ENCODE measurements around the gene GAS2L3. TPM values are rescaled to one million over a fixed set of nuclear protein-coding genes. Genes with fewer than 3 reads are reported as not detected.

The GAS2L3 gene
- polyA plus RNA-seq, 1 experiment: 9.1 TPM

- POLR2A ChIA-PET: no interaction called here
- DNase-seq (ENCODE audit: low read depth, low spot score): no peak
- H3K27ac ChIP-seq (ENCODE audit: low read depth, low read length): no peak overlapping the region
- CTCF ChIA-PET: no interaction called here
- no peaks in the 10 kb centered on the region for H3K9me3 ChIP-seq (ENCODE audit: control insufficient read depth, insufficient read depth, low read length)
- H3K27me3 ChIP-seq (ENCODE audit: control insufficient read depth, insufficient read depth, low read length): no peaks in the 10 kb centered on the region
- no peak for TF ChIP-seq CTCF (IDR thresholded peaks at IDR 0.05; ENCODE audit: low read depth, low read length)
- H3K4me3 ChIP-seq (ENCODE audit: low read depth, low read length): no peak overlapping the region
Observed at GRCh38 chr12:100643246-100643645, 69.8 kb downstream of the GAS2L3 start.

GRCh38 chr12:100646896-100647295 is 73.4 kb downstream of the GAS2L3 start:
- H3K27ac ChIP-seq (ENCODE audit: low read depth, low read length): no peak overlapping the region
- ChIA-PET CTCF (no interaction called here), POLR2A (no interaction called here)
- H3K27me3 ChIP-seq (ENCODE audit: control insufficient read depth, insufficient read depth, low read length): no peaks in the 10 kb centered on the region
- no peak for DNase-seq (ENCODE audit: low read depth, low spot score)
- no peak for TF ChIP-seq CTCF (IDR thresholded peaks at IDR 0.05; ENCODE audit: low read depth, low read length)
- H3K4me3 ChIP-seq (ENCODE audit: low read depth, low read length): no peak overlapping the region
- H3K9me3 ChIP-seq (ENCODE audit: control insufficient read depth, insufficient read depth, low read length): no peaks in the 10 kb centered on the region

- TF ChIP-seq CTCF (IDR thresholded peaks at IDR 0.05; ENCODE audit: low read depth, low read length): no peak
- POLR2A ChIA-PET: interaction anchor here (0.6 kb wide), 1 partner anchor 78 kb away, joined by 3 read pairs; no protein-coding TSS in a partner anchor
- Histone ChIP-seq H3K9me3 (ENCODE audit: control insufficient read depth, insufficient read depth, low read length) (no peaks in the 10 kb centered on the region), H3K4me3 (ENCODE audit: low read depth, low read length) (no peak overlapping the region), H3K27ac (ENCODE audit: low read depth, low read length) (no peak overlapping the region), H3K27me3 (ENCODE audit: control insufficient read depth, insufficient read depth, low read length) (no peaks in the 10 kb centered on the region)
- CTCF ChIA-PET: interaction anchor here (0.6 kb wide), 1 partner anchor 125 kb away, joined by 3 read pairs; no protein-coding TSS in a partner anchor
- no peak for DNase-seq (ENCODE audit: low read depth, low spot score)
Observed at GRCh38 chr12:100651108-100651507, 77.6 kb downstream of the GAS2L3 start.

- CTCF ChIA-PET: interaction anchor here (0.8 kb wide), 1 partner anchor 21 kb away, joined by 3 read pairs; no protein-coding TSS in a partner anchor
- POLR2A ChIA-PET: interaction anchor here (0.6 kb wide), 1 partner anchor 77 kb away, joined by 3 read pairs; no protein-coding TSS in a partner anchor
- H3K27me3 ChIP-seq (ENCODE audit: control insufficient read depth, insufficient read depth, low read length): no peaks in the 10 kb centered on the region
- H3K4me3 ChIP-seq (ENCODE audit: low read depth, low read length): no peak overlapping the region
- H3K9me3 ChIP-seq (ENCODE audit: control insufficient read depth, insufficient read depth, low read length): no peaks in the 10 kb centered on the region
- no peak for DNase-seq (ENCODE audit: low read depth, low spot score)
- TF ChIP-seq CTCF (IDR thresholded peaks at IDR 0.05; ENCODE audit: low read depth, low read length): no peak
- no peak overlapping the region for H3K27ac ChIP-seq (ENCODE audit: low read depth, low read length)
Observed at GRCh38 chr12:100651694-100652093, 78.2 kb downstream of the GAS2L3 start.

- Histone ChIP-seq H3K27ac (ENCODE audit: low read depth, low read length) (no peak overlapping the region), H3K27me3 (ENCODE audit: control insufficient read depth, insufficient read depth, low read length) (no peaks in the 10 kb centered on the region), H3K9me3 (ENCODE audit: control insufficient read depth, insufficient read depth, low read length) (no peaks in the 10 kb centered on the region), H3K4me3 (ENCODE audit: low read depth, low read length) (no peak overlapping the region)
- POLR2A ChIA-PET: no interaction called here
- no peak for DNase-seq (ENCODE audit: low read depth, low spot score)
- no peak for TF ChIP-seq CTCF (IDR thresholded peaks at IDR 0.05; ENCODE audit: low read depth, low read length)
- CTCF ChIA-PET: interaction anchor here (0.8 kb wide), 1 partner anchor 20 kb away, joined by 3 read pairs; no protein-coding TSS in a partner anchor
Observed at GRCh38 chr12:100652488-100652887, 79.0 kb downstream of the GAS2L3 start.
